Measurements from ENCODE around the gene GCSAML. TPM values are rescaled to one million over a fixed set of nuclear protein-coding genes. Genes with fewer than 3 reads are reported as not detected.

GCSAML gene
- total and polyA plus RNA-seq, 4 donors = 0.03 to 1.8 TPM; not detected in 2

GRCh38 chr1:247574236-247574635 lies 25.3 kb downstream of the GCSAML start:
- H3K9me3 ChIP-seq (ENCODE audit: control insufficient read depth in 4 of 4, low read length in 3 of 4) = no peaks in the 10 kb centered on the region
- TF ChIP-seq FOXA2 (IDR thresholded peaks at IDR 0.05) = no peak
- TF ChIP-seq NR2F2 (IDR thresholded peaks at IDR 0.05) = no peak
- TF ChIP-seq JUND (IDR thresholded peaks at IDR 0.05) = no peak
- TF ChIP-seq GABPA (IDR thresholded peaks at IDR 0.05 in 1 of 2, conservative IDR thresholded peaks at IDR 0.05 in 1 of 2) = no peak
- TF ChIP-seq EGR1 (IDR thresholded peaks at IDR 0.05; ENCODE audit: low read depth in 2 of 2) = no peak
- no peak for TF ChIP-seq ZBTB33 (IDR thresholded peaks at IDR 0.05)
- no peak for TF ChIP-seq TAF1 (conservative IDR thresholded peaks at IDR 0.05)
- no peak for TF ChIP-seq FOXA1 (IDR thresholded peaks at IDR 0.05)
- TF ChIP-seq CTCF (IDR thresholded peaks at IDR 0.05; ENCODE audit: low read depth, low read length, missing input control) = no peak
- TF ChIP-seq HNF4G (IDR thresholded peaks at IDR 0.05) = no peak
- no peak for TF ChIP-seq YY1 (IDR thresholded peaks at IDR 0.05)
- no peak for TF ChIP-seq RXRA (IDR thresholded peaks at IDR 0.05)
- TF ChIP-seq HNF4A (conservative IDR thresholded peaks at IDR 0.05) = no peak
- no peak overlapping the region for H3K9ac ChIP-seq (ENCODE audit: low read depth in 1 of 2, low read length in 2 of 2)
- H3K4me3 ChIP-seq (ENCODE audit: low read depth in 1 of 3, low read length in 3 of 3) = no peak overlapping the region
- H3K4me1 ChIP-seq (ENCODE audit: control insufficient read depth in 4 of 4, insufficient read depth in 4 of 4, low read length in 3 of 4) = no peaks in the 10 kb centered on the region
- DNase-seq (ENCODE audit: low spot score) = no peak
- 44% methylated on average over 1 of the region's 1 CpG for WGBS
- no peak overlapping the region for H3K27ac ChIP-seq (ENCODE audit: low read depth in 1 of 2, low read length in 2 of 2)
- H3K36me3 ChIP-seq (ENCODE audit: control insufficient read depth in 4 of 4, insufficient read depth in 3 of 4, low read depth in 1 of 4, low read length in 3 of 4) = no peaks in the 10 kb centered on the region
- H3K27me3 ChIP-seq (ENCODE audit: control insufficient read depth in 4 of 4, insufficient read depth in 4 of 4, low read length in 3 of 4) = no peaks in the 10 kb centered on the region

GRCh38 chr1:247574664-247575063 lies 25.7 kb downstream of the GCSAML start:
- no peaks in the 10 kb centered on the region for H3K36me3 ChIP-seq (ENCODE audit: control insufficient read depth in 4 of 4, insufficient read depth in 3 of 4, low read depth in 1 of 4, low read length in 3 of 4)
- TF ChIP-seq FOXA2 (IDR thresholded peaks at IDR 0.05) = no peak
- TF ChIP-seq HNF4G (IDR thresholded peaks at IDR 0.05) = no peak
- TF ChIP-seq RXRA (IDR thresholded peaks at IDR 0.05) = no peak
- TF ChIP-seq FOXA1 (IDR thresholded peaks at IDR 0.05) = no peak
- no peak for TF ChIP-seq YY1 (IDR thresholded peaks at IDR 0.05)
- no peak for TF ChIP-seq EGR1 (IDR thresholded peaks at IDR 0.05; ENCODE audit: low read depth in 2 of 2)
- TF ChIP-seq HNF4A (conservative IDR thresholded peaks at IDR 0.05) = no peak
- no peak for TF ChIP-seq MAX (IDR thresholded peaks at IDR 0.05)
- no peak for TF ChIP-seq SP1 (IDR thresholded peaks at IDR 0.05)
- H3K4me1 ChIP-seq (ENCODE audit: control insufficient read depth in 4 of 4, insufficient read depth in 4 of 4, low read length in 3 of 4) = no peaks in the 10 kb centered on the region
- H3K9me3 ChIP-seq (ENCODE audit: control insufficient read depth in 4 of 4, low read length in 3 of 4) = no peaks in the 10 kb centered on the region
- H3K4me3 ChIP-seq (ENCODE audit: low read depth in 1 of 3, low read length in 3 of 3) = no peak overlapping the region
- no peak overlapping the region for H3K9ac ChIP-seq (ENCODE audit: low read depth in 1 of 2, low read length in 2 of 2)
- H3K27me3 ChIP-seq (ENCODE audit: control insufficient read depth in 4 of 4, insufficient read depth in 4 of 4, low read length in 3 of 4) = no peaks in the 10 kb centered on the region
- DNase-seq (ENCODE audit: low spot score) = no peak
- no peak overlapping the region for H3K27ac ChIP-seq (ENCODE audit: low read depth in 1 of 2, low read length in 2 of 2)

- no peak for DNase-seq (ENCODE audit: low spot score)
- Histone ChIP-seq H3K9me3 (ENCODE audit: control insufficient read depth in 4 of 4, low read length in 3 of 4) (no peaks in the 10 kb centered on the region), H3K9ac (ENCODE audit: low read depth in 1 of 2, low read length in 2 of 2) (no peak overlapping the region), H3K4me3 (ENCODE audit: low read depth in 1 of 3, low read length in 3 of 3) (no peak overlapping the region), H3K27me3 (ENCODE audit: control insufficient read depth in 4 of 4, insufficient read depth in 4 of 4, low read length in 3 of 4) (no peaks in the 10 kb centered on the region), H3K4me1 (ENCODE audit: control insufficient read depth in 4 of 4, insufficient read depth in 4 of 4, low read length in 3 of 4) (no peaks in the 10 kb centered on the region), H3K36me3 (ENCODE audit: control insufficient read depth in 4 of 4, insufficient read depth in 3 of 4, low read depth in 1 of 4, low read length in 3 of 4) (no peaks in the 10 kb centered on the region), H3K27ac (ENCODE audit: low read depth in 1 of 2, low read length in 2 of 2) (no peak overlapping the region)
- 32% methylated on average over 3 of the region's 3 CpGs for WGBS
- no peak for TF ChIP-seq EGR1 (IDR thresholded peaks at IDR 0.05; ENCODE audit: low read depth in 2 of 2)
- TF ChIP-seq CTCF (IDR thresholded peaks at IDR 0.05; ENCODE audit: low read depth, low read length, missing input control) = peak; percentile 34
- TF ChIP-seq RAD21 (IDR thresholded peaks at IDR 0.05) = peak; percentile 59 to 62
- TF ChIP-seq HNF4G (IDR thresholded peaks at IDR 0.05) = no peak
- TF ChIP-seq TAF1 (conservative IDR thresholded peaks at IDR 0.05) = no peak
These were observed 27.6 kb downstream of the GCSAML start for GRCh38 chr1:247576514-247576913.
